Measurements from ENCODE around the gene DPYD.
"Not testable (repeated sequence)": the region's sequence is repeated elsewhere in the genome, so short reads cannot be mapped to it uniquely, and the experiment has no call there.

Gene DPYD

GRCh38 chr1:97254731-97255463, 665.9 kb downstream of the DPYD start:
- DNase-seq, result no peak

GRCh38 chr1:97252925-97253324, 667.9 kb downstream of the DPYD start:
- DNase-seq, result no peak

GRCh38 chr1:97252076-97252475, 668.8 kb downstream of the DPYD start:
- DNase-seq, result no peak

- DNase-seq, result no peak
These were observed 673.6 kb downstream of the DPYD start for GRCh38 chr1:97247196-97247595.

- no peak for DNase-seq
These were observed 675.2 kb downstream of the DPYD start for GRCh38 chr1:97245682-97246081.

- no peak for DNase-seq
These were observed 675.8 kb downstream of the DPYD start for GRCh38 chr1:97245026-97245425.

- no peak for DNase-seq
These were observed 676.8 kb downstream of the DPYD start for GRCh38 chr1:97243973-97244560.

GRCh38 chr1:97238816-97239215, 682.0 kb downstream of the DPYD start:
- DNase-seq, result no peak

- not testable (repeated sequence) for DNase-seq
These were observed 689.5 kb downstream of the DPYD start for GRCh38 chr1:97231354-97231753.

GRCh38 chr1:97212671-97213070, 708.2 kb downstream of the DPYD start:
- no peak for DNase-seq

- no peak for DNase-seq
These were observed 710.5 kb downstream of the DPYD start for GRCh38 chr1:97210307-97210706.

GRCh38 chr1:97209381-97209957, 711.4 kb downstream of the DPYD start:
- no peak for DNase-seq

GRCh38 chr1:97207868-97208267, 713.0 kb downstream of the DPYD start:
- DNase-seq, result no peak

GRCh38 chr1:97204468-97204867, 716.4 kb downstream of the DPYD start:
- DNase-seq, result no peak

GRCh38 chr1:97202481-97203380, 718.1 kb downstream of the DPYD start:
- DNase-seq, result no peak

GRCh38 chr1:97201641-97202040, 719.2 kb downstream of the DPYD start:
- DNase-seq, result no peak

GRCh38 chr1:97200595-97200994, 720.2 kb downstream of the DPYD start:
- no peak for DNase-seq

- no peak for DNase-seq
These were observed 723.9 kb downstream of the DPYD start for GRCh38 chr1:97196825-97197516.

- no peak for DNase-seq
These were observed 727.8 kb downstream of the DPYD start for GRCh38 chr1:97192872-97193572.

GRCh38 chr1:97190326-97190725, 730.5 kb downstream of the DPYD start:
- no peak for DNase-seq

- no peak for DNase-seq
These were observed 734.5 kb downstream of the DPYD start for GRCh38 chr1:97186381-97186780.

All from activated CD8-positive, alpha-beta memory T cell treated with anti-CD3 and anti-CD28 coated beads, Interleukin-2, amount 50 U/mL, for 4 hours (primary cell).